GM06990 (cell line): ENCODE measurements around the gene MT1HL1.
"Not testable (repeated sequence)": the region's sequence is repeated elsewhere in the genome, so short reads cannot be mapped to it uniquely, and the experiment has no call there.

Experiments used
- DNase-seq: peaks from one replicate; pipeline ENCODE4 v3.0.0-alpha.2; 2011; ENCODE audit not compliant: insufficient read length; ENCODE audit errors: extremely low read depth
- H3K27me3 ChIP-seq: replicated peaks from 2 replicates; pipeline ENCODE4 v1.6.0; 2011; ENCODE audit warnings: low read length; ENCODE audit not compliant: control insufficient read depth, insufficient read depth
- H3K36me3 ChIP-seq: 2 replicates; pipeline ENCODE4 v1.5.1; 2011; ENCODE audit warnings: low read length; ENCODE audit not compliant: control insufficient read depth, insufficient read depth
- H3K4me3 ChIP-seq: replicated peaks from 2 replicates; pipeline ENCODE4 v1.5.1; 2011; ENCODE audit warnings: low read depth, mild to moderate bottlenecking, control low read depth, low read length
- TF ChIP-seq, protein P1 (sequence below): IDR thresholded peaks from 2 replicates; pipeline ENCODE4 v1.5.1; 2011; ENCODE audit warnings: low read length, control low read depth, mild to moderate bottlenecking, inconsistent platforms; ENCODE audit not compliant: insufficient read depth, poor library complexity, severe bottlenecking

Gene MT1HL1

DNA sequence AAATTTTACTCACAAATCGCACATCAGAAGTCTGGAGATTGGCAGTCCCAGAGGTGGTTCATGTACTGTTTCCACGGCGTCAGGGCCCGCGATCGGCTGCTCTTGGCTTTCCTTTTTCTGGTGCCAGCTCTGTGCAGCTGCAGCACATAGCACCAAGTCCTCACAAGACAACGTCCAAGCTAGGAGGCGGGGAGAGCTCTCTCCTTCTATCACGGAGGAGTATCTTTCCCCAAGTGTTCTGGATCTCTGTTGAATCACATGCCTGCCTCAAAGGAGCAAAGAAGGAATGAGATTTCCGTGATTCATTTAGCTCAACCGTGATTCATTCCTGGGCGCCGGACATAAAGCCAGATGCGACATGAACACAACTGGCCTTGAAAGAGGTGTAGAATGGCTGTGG is 25.5 kb downstream of the MT1HL1 start:
- no peak for DNase-seq
- H3K27me3 ChIP-seq = no peaks in the 10 kb centered on the region; the same call in 1 of the 2 replicates
- no peak overlapping the region for H3K4me3 ChIP-seq
- no peaks in the 10 kb centered on the region for H3K36me3 ChIP-seq
- TF ChIP-seq, protein P1, sequence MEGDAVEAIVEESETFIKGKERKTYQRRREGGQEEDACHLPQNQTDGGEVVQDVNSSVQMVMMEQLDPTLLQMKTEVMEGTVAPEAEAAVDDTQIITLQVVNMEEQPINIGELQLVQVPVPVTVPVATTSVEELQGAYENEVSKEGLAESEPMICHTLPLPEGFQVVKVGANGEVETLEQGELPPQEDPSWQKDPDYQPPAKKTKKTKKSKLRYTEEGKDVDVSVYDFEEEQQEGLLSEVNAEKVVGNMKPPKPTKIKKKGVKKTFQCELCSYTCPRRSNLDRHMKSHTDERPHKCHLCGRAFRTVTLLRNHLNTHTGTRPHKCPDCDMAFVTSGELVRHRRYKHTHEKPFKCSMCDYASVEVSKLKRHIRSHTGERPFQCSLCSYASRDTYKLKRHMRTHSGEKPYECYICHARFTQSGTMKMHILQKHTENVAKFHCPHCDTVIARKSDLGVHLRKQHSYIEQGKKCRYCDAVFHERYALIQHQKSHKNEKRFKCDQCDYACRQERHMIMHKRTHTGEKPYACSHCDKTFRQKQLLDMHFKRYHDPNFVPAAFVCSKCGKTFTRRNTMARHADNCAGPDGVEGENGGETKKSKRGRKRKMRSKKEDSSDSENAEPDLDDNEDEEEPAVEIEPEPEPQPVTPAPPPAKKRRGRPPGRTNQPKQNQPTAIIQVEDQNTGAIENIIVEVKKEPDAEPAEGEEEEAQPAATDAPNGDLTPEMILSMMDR = no peak

DNA sequence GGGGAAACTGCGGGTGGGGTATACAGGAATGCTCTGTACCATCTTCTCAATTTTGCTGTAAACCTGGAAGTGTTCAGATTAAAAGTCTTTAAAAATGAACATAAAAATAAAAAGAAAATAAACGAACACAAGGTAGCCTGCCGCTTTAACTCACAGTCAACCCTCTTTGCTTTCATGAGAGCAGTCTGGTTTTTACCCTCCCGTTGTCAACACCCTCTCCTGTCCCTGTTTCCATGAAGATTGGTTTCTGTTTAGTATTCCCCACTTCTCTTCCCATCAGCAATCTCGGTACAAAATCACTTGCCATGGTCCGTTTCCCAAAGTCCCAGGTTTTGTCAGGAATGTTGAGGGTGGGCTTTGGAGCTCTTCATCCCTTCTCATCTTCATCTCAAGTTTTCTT is 28.8 kb downstream of the MT1HL1 start:
- no peak overlapping the region for H3K4me3 ChIP-seq
- no peaks in the 10 kb centered on the region; the same call in 1 of the 2 replicates for H3K27me3 ChIP-seq
- TF ChIP-seq, protein P1 = no peak
- DNase-seq = no peak
- H3K36me3 ChIP-seq = no peaks in the 10 kb centered on the region

DNA sequence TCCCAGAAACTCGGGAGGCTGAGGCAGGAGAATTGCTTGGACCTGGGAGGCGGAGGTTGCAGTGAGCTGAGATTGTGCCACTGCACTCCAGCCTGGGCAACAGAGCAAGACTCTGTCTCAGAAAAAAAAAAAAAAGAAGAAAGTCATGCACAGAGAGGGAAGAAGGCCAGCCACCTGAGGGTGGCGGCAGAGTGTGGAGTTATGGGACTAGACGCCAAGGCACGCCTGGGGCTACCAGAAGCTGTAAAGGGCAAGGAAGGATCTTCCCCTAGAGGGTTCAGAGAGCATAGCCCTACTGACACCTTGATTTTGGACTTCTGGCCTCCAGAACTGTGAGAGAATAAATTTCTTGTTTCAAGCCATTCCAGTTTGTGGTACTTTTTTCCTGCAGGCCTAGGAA is 30.2 kb downstream of the MT1HL1 start:
- H3K36me3 ChIP-seq, H3K4me3 ChIP-seq, H3K27me3 ChIP-seq, DNase-seq: not testable (repeated sequence)
- TF ChIP-seq, protein P1 = peak; percentile 19

DNA sequence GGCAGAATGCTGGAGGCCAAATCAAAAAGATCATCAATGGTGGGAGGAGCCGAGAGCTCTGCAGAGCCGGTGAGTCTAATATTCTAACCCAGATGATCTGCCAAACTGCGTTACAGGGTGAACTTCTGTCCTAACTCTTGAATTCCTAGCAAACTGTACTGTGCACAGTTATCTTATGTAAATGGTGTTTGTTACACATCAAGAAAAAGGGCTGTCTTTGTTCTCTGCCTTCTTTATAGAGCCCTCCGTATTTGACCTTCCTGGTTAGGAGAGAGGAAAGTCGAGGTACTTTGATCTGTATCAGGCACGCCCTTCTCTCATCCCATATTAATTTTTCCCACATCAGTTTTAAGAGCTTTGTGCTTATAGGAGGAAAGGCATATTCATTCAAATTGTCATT is 37.6 kb downstream of the MT1HL1 start:
- no peaks in the 10 kb centered on the region for H3K36me3 ChIP-seq
- TF ChIP-seq, protein P1 = no peak
- DNase-seq = no peak

DNA sequence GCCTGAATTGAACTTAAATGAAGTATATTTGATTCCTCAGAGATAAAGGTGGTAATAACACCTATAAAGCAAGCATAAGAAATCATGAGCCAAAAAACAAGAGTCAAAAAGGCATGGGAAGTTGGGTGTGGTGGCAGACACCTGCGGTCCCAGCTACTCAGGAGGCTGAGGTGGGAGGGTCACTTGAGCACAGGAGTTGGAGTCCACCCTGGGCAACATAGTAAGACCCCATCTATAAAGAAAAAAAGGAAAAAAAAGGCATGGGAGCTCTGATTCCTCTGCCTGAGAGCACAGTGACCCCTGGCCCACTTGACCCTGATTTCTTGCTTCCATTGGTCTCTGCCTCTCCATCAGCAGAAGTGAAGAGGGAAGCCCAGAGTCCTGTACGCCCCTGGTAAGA is 40.3 kb downstream of the MT1HL1 start:
- no peak overlapping the region for H3K4me3 ChIP-seq
- no peaks in the 10 kb centered on the region for H3K36me3 ChIP-seq
- TF ChIP-seq, protein P1 = no peak
- no peak for DNase-seq
- no peaks in the 10 kb centered on the region for H3K27me3 ChIP-seq

More for the DNA sequence above, 37.6 kb downstream of the MT1HL1 start:
- Histone ChIP-seq H3K27me3 (no peaks in the 10 kb centered on the region), H3K4me3 (no peak overlapping the region)

DNA sequence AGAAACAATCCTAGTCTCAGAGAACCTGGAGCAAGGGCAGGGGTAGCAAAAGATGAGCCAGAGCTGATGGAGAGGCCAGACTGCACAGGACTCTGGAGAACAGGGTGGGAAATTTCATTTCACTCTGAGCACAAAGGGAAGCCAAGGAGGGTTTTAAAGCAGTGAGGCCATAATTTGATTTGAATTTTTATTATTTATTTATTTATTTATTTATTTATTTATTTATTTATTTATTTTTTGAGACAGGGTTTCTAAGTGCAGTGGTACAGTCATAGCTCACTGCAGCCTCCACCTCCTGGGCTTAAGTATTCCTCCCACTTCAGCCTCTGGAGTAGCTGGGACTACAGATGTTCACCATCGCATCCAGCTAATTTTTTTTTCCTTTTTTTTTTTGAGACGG is 45.1 kb downstream of the MT1HL1 start:
- TF ChIP-seq, protein P1 = no peak
- H3K36me3 ChIP-seq = no peaks in the 10 kb centered on the region
- DNase-seq = no peak
- no peaks in the 10 kb centered on the region for H3K27me3 ChIP-seq
- no peak overlapping the region for H3K4me3 ChIP-seq
